Endometrial microvascular endothelial cells (primary cell): ENCODE measurements around the gene DCC. TPM values are rescaled to one million over a fixed set of nuclear protein-coding genes. Genes with fewer than 3 reads are reported as not detected.

ENCODE experiments used
- in situ Hi-C: cut with HindIII; loops from 2 replicates; pipeline ENCODE4 v1.10.0; 2017; ENCODE audit warnings: low sequenced_read_pairs, low pct_unique_long_range_greater_than_20kb; ENCODE audit errors: inconsistent ontology term
- total RNA-seq: library from RNA; depleted of rRNA; stranded (reverse); fragments of >200 nt; gene quantifications from one replicate; pipeline ENCODE4 v1.2.3, GENCODE V29; 2015; ENCODE audit errors: inconsistent ontology term

DCC gene
- total RNA-seq, 1 donor from 2014 or later: not detected

DNA sequence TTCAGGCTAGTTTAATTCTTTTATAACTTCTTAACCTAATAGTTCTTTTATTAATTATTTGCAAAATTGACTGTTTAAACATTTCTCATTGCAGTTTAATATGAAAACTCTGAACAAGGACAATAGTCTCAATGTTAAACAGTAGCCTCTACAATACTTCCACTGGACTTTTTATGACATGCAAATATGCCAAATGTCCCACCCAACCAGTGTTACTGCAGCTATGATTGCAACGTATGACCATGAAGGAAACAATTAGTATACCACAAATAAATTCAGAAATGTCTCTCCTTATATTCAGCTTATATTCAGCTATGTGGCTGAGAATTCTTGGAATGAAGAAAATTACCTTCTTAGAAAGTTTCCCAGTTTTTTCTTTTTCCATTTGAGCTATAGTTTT is 688.6 kb downstream of the DCC start:
- in situ Hi-C loops: no loop called here

DNA sequence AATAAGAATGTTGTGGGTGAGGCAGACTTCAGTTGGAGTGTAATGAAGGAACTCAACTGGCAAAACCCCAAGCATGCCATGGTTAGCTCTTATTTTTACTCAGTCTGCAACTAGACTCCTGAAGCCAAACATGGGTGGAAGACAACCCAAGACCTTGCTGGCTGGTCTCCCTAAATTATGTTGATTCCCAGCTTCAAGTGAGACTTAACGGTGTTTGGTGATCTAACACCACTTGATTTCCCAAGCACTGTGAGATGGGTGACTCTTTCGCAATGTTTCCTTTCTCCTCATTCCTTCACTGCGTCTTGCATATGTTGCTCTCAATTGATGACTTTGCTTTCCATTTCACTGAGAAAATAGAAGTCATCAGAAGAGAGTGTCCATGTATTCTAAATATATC is 693.1 kb downstream of the DCC start:
- in situ Hi-C loops: no loop called here

DNA sequence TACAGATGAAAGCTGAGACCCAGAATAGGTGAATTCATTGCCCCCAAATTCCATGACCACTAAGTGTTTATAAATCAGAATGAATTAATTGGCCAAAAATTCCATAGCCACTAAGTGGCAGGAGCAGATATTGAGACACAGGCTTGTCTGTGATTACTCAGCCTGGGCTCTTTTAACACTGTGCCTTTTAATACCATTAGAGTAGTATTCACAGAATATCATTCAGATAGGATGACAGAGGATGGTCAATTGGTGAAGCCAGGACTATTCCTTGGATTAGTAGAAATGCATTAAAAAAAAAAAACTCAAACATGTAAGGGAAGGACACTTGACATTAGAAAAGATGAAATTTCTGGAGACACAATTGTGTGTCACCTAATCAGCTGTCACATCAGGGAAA is 698.6 kb downstream of the DCC start:
- in situ Hi-C loops: no loop called here

DNA sequence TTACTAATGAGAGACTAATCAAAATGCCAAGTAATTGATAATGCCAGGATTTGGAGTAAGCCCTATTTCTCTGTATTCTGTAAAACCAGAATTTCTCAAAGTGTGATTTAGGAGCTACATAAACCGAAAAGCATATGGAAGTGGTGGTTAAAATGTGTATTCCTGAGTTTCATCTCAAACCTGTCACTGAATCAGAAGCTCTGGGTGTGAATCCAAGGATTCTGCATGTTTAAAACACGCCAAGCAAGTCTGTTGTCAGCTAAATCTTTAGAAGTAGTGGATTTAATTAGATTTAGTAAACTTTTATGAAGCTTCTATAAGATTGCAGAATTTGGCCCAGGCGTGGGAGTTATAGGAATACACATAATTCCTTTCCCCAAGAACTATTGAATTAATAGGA is 700.3 kb downstream of the DCC start:
- in situ Hi-C loops: no loop called here

DNA sequence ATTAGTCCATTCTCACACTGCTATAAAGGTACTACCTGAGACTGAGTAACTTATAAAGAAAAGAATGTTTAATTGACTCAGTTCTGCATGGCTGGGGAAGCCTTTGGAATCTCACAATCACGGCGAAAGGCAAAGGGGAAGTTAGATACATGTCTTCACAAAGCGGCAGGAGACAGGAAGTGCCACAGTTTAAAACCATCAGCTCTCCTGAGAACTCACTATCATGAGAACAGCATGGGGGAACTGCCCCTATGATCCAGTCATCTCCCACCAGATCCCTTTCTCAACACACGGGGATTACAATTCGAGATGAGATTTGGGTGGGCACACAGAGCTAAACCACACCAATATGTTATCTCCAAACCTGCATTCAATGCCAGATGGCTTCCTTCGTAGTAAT is 716.1 kb downstream of the DCC start:
- in situ Hi-C loops: no loop called here

DNA sequence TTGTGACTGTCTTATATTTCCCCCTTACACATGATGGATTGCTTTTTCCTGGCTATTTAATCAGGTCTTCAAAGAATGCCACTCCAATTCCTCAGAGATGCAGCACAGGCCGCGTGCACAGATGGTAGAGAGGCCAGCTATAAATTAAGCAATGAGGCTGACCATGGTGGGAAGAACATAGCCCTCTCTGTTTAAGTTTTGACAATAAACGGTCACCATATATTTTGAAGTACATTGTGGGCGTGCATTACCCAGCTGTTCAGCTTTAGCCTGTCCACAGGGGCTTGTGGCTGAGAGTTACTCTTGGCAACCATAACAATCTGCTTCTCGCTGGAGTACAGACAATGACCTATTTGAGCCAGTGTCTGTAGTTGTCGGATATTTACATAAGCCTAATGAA is 730.8 kb downstream of the DCC start:
- in situ Hi-C loops: no loop called here

DNA sequence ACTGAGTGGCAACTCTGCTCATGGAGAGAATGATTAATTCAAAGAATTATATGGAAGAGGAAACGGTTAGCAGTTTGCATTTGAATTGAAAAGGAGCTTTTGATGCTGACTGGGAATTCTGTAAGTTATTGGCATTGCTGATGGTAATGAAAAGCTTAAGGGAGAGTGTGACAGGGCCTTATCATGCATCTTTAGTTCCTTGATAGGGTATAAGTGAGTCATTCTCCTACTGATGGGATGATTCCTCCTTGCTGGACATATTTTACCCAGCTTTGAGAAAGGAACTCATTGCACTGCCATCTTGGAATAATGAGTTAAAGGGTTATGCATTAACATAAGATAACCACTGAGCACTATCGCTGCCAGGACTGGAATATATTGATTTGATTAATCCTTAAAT is 740.7 kb downstream of the DCC start:
- in situ Hi-C loops: no loop called here

DNA sequence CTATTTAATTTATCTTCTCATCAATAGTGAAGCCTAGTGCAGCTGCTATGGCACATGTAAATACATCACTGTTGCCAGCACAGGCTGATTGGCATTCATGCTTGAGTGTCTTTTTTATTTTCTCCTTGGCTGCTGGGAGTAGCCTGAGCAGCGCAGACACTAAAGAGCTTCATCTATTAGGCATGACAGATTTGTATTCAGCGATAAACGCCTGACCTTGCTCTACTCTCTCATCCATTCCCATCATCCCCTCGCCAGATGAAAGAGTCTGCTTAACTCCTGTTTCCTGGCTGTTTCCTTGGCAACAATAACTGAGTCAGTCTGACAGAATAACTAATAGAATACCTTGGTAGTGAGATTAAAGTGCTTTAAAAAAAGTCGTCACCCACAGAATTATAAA is 753.6 kb downstream of the DCC start:
- in situ Hi-C loops: no loop called here

DNA sequence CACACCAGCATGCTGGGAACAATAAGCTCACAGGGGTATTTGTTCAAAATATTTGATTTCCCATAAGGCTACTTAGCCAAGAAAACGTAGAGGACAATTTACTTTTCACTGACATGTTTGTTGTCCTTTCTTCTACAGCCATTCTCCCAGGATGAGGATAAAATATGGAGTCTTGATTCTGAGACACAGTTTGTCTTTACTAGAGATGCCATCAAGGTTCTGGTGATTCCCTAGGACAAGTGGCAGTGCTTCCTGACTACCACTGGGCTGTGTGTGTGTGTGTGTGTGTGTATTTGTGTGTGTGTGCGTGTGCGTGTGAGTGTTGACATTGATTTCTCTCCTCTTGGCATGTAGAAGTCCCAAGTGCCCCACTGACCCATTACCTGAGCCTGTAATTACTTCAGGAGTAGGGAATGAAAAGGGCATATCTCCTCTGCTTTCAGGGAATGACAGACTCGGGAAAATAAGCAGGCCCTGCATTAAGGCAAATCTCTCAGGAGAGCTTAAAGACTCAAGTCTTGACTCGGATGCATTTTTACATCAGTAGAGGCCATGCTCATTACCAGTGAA is 761.6 kb downstream of the DCC start:
- in situ Hi-C loops: no loop called here

DNA sequence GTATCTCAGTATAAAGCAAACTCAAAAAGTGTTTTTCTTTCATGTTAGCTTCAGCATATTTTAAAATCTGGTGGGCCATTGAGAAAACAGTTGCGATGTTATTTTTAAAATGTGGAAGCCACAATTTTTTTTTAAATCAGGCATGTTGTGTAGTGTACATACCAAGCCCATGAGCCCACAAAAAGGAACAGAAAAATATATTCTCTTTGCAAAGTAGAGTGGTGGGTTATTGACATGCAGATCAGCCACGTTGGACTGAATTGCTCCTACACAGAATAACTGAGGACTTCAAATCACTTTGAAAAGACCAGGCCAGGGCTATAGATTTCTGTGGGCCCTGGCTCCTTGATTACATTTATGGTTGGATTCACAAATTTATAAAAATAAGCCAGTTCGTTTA is 774.4 kb downstream of the DCC start:
- in situ Hi-C loops: no loop called here

DNA sequence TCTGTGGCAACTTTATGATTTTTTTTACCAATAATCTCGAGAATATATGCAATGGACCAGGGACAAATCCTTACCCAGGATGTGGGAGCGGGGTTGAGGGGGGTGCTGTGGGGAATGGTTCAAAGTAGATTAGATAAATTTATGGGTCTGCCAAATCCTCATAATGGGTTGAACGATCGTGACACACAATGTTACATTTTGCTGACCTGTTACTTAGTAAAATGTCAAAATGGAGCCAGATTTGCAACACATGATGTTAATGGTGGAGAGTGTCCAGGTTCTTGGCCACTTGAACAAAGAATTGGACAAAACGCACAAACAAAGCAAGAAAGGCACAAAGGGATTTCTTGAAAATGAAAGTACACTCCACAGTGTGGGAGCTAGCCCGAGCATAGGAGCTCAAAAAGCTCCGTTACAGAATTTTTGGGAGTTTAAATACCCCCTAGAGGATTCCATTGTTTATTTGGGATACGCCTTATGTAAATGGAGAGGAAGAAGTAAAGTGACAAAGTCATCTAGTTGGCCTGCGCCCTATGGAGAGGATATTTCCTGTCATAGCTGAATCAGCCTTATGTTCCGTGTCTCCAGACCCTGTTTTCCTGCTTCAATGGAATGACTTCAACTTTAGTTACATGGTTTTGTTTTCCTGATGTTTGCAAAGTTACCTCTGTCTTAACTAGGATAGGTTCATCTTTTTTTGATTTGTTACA is 776.0 kb downstream of the DCC start:
- in situ Hi-C loops: no loop called here

DNA sequence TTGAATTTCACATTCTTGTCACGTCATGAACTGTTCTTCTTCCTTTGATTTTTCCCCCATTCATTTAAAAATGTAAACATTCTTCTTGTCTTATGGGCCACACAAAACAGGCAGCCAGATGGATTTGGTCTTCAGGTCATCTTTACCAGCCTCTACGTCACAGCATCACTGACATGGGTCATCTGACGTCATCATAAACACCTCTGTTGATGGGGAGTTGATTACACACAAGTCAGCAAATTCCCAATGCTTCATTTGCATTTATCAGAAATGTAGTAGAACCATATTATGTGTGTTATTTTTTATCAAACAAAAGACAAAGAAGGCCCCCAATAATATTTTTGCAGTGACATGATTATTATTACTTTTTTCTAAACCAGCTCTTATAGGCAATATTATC is 777.9 kb downstream of the DCC start:
- in situ Hi-C loops: no loop called here

DNA sequence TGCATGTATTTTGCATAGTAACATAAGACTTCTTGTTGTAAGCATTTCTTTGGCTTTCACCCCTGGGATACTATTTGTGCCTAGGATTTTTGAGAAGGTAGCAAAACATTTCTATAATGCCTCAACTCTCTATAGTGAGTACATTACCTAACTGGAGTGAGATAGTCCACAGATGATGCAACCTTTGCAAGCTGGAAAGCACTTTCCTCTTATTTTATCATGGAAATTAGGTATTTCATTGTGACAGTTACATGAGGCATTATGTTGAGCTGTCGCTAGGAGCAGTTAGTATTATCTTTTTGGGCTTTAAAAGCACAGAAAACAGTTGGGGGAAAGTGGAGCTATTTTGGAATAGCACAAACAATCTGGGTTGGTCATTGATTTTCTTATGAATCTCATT is 786.2 kb downstream of the DCC start:
- in situ Hi-C loops: no loop called here

DNA sequence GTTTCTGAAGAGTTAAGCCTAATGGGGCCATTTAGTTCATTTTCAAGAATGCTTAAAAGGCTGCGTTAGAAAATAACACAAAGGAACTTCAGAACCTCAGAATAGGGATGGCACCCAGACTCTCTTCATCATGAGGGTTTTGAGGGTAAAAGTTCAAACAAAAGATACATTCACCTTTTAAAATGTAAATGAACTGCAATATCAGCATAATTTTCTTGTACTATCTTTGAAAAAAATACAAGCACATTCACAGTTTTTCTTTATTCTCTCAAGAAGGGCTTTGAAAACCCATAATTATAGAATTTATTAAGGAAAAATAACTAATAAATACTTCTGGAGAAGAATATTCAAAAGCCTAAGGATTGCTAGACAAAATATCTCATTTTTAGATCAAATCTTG is 791.0 kb downstream of the DCC start:
- in situ Hi-C loops: no loop called here

DNA sequence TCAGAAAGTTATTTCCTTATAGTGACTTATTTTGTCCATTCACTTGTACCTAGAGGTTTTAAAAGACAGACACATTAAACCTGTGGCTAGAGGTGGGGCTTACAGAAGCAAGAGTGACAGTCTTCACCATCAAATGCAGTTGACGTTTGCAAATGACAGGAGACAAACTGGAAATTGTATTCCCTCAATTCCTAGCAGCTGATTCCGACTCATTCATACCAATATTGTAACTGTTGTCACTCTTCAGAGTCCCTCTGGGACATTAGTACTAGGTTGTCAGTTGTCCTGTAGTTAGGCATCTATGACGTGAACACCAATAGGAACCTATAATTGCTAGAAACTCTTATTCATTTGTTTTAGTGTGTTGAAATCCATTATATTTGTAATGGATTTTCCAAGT is 794.7 kb downstream of the DCC start:
- in situ Hi-C loops: no loop called here

DNA sequence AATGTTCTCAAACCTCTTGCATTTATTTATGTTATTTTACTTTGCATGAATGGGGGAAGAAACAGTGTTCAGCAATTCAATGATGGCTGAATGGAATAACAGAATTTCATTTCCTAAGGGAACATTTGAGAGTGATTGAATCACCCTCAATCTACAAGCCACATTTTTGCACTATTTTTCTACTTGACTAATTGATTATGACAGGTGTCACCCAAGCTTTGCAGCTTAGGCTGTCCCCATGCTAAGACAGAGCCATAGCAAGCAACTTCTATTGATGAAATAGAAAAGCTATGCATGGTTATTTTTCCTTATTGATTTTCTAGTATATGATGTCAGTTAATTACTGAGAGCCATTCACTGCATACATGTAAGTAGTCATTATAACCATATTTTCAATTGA is 795.7 kb downstream of the DCC start:
- in situ Hi-C loops: no loop called here

DNA sequence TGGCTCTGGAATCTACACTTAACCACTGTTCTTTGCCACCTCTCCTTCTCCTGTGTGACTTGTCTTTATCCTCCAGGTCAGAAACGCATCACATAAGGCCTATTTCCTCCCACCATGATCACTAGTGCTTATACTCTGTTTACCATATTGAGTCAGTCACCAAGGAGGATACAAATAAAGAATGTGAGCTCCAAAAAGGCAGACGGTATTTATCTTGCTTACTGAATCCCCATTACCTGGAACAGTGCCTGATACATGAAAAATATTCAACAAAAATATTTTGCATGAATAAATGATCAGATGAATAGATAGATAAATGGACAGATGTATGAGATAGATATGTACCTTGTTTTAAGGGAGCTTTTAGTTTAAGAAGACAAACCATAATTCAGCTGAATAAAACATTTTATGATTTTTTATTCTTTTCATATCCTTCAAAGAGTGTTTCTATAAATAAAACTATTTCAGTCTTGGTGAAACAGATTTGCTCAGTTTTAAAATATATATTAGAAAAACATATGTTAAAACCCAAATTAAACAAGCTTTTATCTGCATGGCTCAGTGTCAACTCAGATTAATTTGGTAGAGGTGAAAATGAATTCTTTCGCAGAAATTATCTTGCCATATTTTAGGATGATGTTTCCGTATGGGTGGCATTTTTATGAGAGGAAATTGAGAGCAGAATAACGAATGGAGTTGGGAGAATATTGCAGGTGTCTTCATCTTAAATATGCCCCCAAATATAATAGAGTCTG is 799.9 kb downstream of the DCC start:
- in situ Hi-C loops: no loop called here

DNA sequence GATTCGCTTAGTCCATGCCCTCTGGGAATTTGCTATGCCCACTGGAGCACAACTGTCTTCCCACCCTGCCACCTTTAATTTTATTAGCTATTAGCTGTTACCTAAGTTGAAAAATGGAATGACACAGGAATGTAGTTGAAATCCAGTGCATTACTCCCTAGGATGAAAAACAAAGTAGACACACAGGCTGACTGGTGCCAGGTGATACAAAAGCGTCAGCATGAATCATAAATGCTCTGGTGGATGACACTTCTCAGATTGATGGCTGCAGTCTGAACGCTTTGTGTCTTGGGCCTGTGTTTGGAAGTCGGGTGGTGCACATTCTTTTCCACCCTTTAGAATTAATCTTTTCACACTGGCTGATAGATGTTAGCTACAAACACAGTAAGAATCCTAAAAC is 802.0 kb downstream of the DCC start:
- in situ Hi-C loops: no loop called here

DNA sequence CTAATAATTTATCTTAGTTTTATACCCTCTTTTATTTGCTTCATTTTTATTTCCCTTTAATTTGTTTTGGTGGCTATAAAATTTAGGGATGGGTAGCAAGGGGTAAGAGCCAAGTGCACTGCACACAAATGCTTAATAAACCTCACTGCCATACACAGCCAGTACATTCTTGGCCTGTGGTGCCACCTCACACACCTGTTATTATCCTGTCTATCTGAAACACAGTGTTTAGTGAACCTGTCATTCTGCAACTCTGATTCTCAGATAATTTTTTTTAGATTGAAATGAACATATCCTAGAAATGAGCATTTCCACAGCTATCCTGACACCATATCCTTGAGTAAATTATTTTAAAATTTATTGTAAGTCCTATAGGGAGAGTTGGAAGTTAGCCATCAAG is 807.5 kb downstream of the DCC start:
- in situ Hi-C loops: no loop called here

DNA sequence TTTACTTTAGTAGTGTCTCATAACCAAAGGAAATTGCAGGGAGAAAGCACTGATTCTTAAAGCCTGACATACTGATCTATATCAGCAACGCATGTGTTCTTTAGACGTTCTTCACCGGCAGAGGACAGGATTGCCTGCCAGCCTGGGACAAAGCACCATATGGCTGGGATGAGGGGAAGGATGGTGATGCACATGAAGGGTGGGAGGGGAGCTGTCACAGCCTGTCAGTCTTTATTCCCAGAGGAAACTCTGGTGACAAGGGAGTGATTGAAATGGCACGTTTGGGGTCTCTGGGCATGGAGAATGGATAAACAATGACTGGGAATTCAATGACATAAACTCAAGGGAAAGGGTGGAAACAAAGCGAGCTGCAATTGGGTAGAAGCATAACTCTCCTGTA is 808.1 kb downstream of the DCC start:
- in situ Hi-C loops: no loop called here
